Measurements from ENCODE around the gene WASF3.

Gene WASF3

GRCh38 chr13:26583662-26584061 lies 26.2 kb downstream of the WASF3 start:
- in situ Hi-C loops (cut with HindIII; ENCODE audit: low pct_ligation_motif_present, low pct_unique_long_range_greater_than_20kb, low sequenced_read_pairs) = no loop called here
- no peak for DNase-seq

GRCh38 chr13:26584713-26585112 lies 27.2 kb downstream of the WASF3 start:
- in situ Hi-C loops (cut with HindIII; ENCODE audit: low pct_ligation_motif_present, low pct_unique_long_range_greater_than_20kb, low sequenced_read_pairs) = no loop called here
- DNase-seq = no peak

- in situ Hi-C loops (cut with HindIII; ENCODE audit: low pct_ligation_motif_present, low pct_unique_long_range_greater_than_20kb, low sequenced_read_pairs) = no loop called here
- DNase-seq = no peak
Observed at GRCh38 chr13:26585136-26585535, 27.7 kb downstream of the WASF3 start.

- DNase-seq = no peak
- in situ Hi-C loops (cut with HindIII; ENCODE audit: low pct_ligation_motif_present, low pct_unique_long_range_greater_than_20kb, low sequenced_read_pairs) = no loop called here
Observed at GRCh38 chr13:26587251-26587650, 29.8 kb downstream of the WASF3 start.

- no peak for DNase-seq
- in situ Hi-C loops (cut with HindIII; ENCODE audit: low pct_ligation_motif_present, low pct_unique_long_range_greater_than_20kb, low sequenced_read_pairs) = no loop called here
Observed at GRCh38 chr13:26589226-26589625, 31.7 kb downstream of the WASF3 start.

GRCh38 chr13:26589754-26590153 lies 32.3 kb downstream of the WASF3 start:
- no peak for DNase-seq
- in situ Hi-C loops (cut with HindIII; ENCODE audit: low pct_ligation_motif_present, low pct_unique_long_range_greater_than_20kb, low sequenced_read_pairs) = no loop called here

- no peak for DNase-seq
- in situ Hi-C loops (cut with HindIII; ENCODE audit: low pct_ligation_motif_present, low pct_unique_long_range_greater_than_20kb, low sequenced_read_pairs) = no loop called here
Observed at GRCh38 chr13:26590379-26590778, 32.9 kb downstream of the WASF3 start.

- in situ Hi-C loops (cut with HindIII; ENCODE audit: low pct_ligation_motif_present, low pct_unique_long_range_greater_than_20kb, low sequenced_read_pairs) = no loop called here
- no peak for DNase-seq
Observed at GRCh38 chr13:26590951-26591350, 33.5 kb downstream of the WASF3 start.

- in situ Hi-C loops (cut with HindIII; ENCODE audit: low pct_ligation_motif_present, low pct_unique_long_range_greater_than_20kb, low sequenced_read_pairs) = no loop called here
- no peak for DNase-seq
Observed at GRCh38 chr13:26591672-26592071, 34.2 kb downstream of the WASF3 start.

GRCh38 chr13:26593661-26594060 lies 36.2 kb downstream of the WASF3 start:
- DNase-seq = no peak
- in situ Hi-C loops (cut with HindIII; ENCODE audit: low pct_ligation_motif_present, low pct_unique_long_range_greater_than_20kb, low sequenced_read_pairs) = no loop called here

- DNase-seq = no peak
- in situ Hi-C loops (cut with HindIII; ENCODE audit: low pct_ligation_motif_present, low pct_unique_long_range_greater_than_20kb, low sequenced_read_pairs) = no loop called here
Observed at GRCh38 chr13:26594363-26594762, 36.9 kb downstream of the WASF3 start.

GRCh38 chr13:26596458-26596857 lies 39.0 kb downstream of the WASF3 start:
- no peak for DNase-seq
- in situ Hi-C loops (cut with HindIII; ENCODE audit: low pct_ligation_motif_present, low pct_unique_long_range_greater_than_20kb, low sequenced_read_pairs) = no loop called here

- in situ Hi-C loops (cut with HindIII; ENCODE audit: low pct_ligation_motif_present, low pct_unique_long_range_greater_than_20kb, low sequenced_read_pairs) = no loop called here
- DNase-seq = no peak
Observed at GRCh38 chr13:26599403-26599802, 41.9 kb downstream of the WASF3 start.

- in situ Hi-C loops (cut with HindIII; ENCODE audit: low pct_ligation_motif_present, low pct_unique_long_range_greater_than_20kb, low sequenced_read_pairs) = no loop called here
- DNase-seq = no peak
Observed at GRCh38 chr13:26599860-26600259, 42.4 kb downstream of the WASF3 start.

- DNase-seq = no peak
- in situ Hi-C loops (cut with HindIII; ENCODE audit: low pct_ligation_motif_present, low pct_unique_long_range_greater_than_20kb, low sequenced_read_pairs) = no loop called here
Observed at GRCh38 chr13:26600343-26600742, 42.9 kb downstream of the WASF3 start.

GRCh38 chr13:26601669-26602068 lies 44.2 kb downstream of the WASF3 start:
- DNase-seq = no peak
- in situ Hi-C loops (cut with HindIII; ENCODE audit: low pct_ligation_motif_present, low pct_unique_long_range_greater_than_20kb, low sequenced_read_pairs) = no loop called here

GRCh38 chr13:26602783-26603182 lies 45.3 kb downstream of the WASF3 start:
- in situ Hi-C loops (cut with HindIII; ENCODE audit: low pct_ligation_motif_present, low pct_unique_long_range_greater_than_20kb, low sequenced_read_pairs) = no loop called here
- DNase-seq = no peak

GRCh38 chr13:26604784-26605545 lies 47.5 kb downstream of the WASF3 start:
- in situ Hi-C loops (cut with HindIII; ENCODE audit: low pct_ligation_motif_present, low pct_unique_long_range_greater_than_20kb, low sequenced_read_pairs) = no loop called here
- no peak for DNase-seq

GRCh38 chr13:26605845-26606244 lies 48.4 kb downstream of the WASF3 start:
- in situ Hi-C loops (cut with HindIII; ENCODE audit: low pct_ligation_motif_present, low pct_unique_long_range_greater_than_20kb, low sequenced_read_pairs) = no loop called here
- no peak for DNase-seq

- no peak for DNase-seq
- in situ Hi-C loops (cut with HindIII; ENCODE audit: low pct_ligation_motif_present, low pct_unique_long_range_greater_than_20kb, low sequenced_read_pairs) = no loop called here
Observed at GRCh38 chr13:26606631-26607030, 49.1 kb downstream of the WASF3 start.

- no peak for DNase-seq
- in situ Hi-C loops (cut with HindIII; ENCODE audit: low pct_ligation_motif_present, low pct_unique_long_range_greater_than_20kb, low sequenced_read_pairs) = no loop called here
Observed at GRCh38 chr13:26614721-26615120, 57.2 kb downstream of the WASF3 start.

Measured in ACHN (cell line).